Large intestine (tissue), 3 donors: Measurements from ENCODE around the gene GSTM2. TPM values are rescaled to one million over a fixed set of nuclear protein-coding genes. Genes with fewer than 3 reads are reported as not detected.

Experiments
- DNase-seq, 2 donors: peaks; one replicate each; pipeline versions ENCODE4 v3.0.0 to v3.0.0-alpha.2; 2013
- H3K27ac ChIP-seq: one replicate; pipeline ENCODE4 v1.5.1; 2013; ENCODE audit warnings: low read length
- H3K27me3 ChIP-seq: 2 replicates; pipeline ENCODE4 v1.6.1; 2013; ENCODE audit warnings: low read length; ENCODE audit not compliant: control insufficient read depth, insufficient read depth
- H3K36me3 ChIP-seq: 2 replicates; pipeline ENCODE4 v1.6.1; 2013; ENCODE audit warnings: low read length; ENCODE audit not compliant: control insufficient read depth, insufficient read depth
- H3K4me1 ChIP-seq: one replicate; pipeline ENCODE4 v1.6.1; 2013; ENCODE audit warnings: low read length; ENCODE audit not compliant: control insufficient read depth, insufficient read depth
- H3K4me3 ChIP-seq: one replicate; pipeline ENCODE4 v1.5.1; 2013; ENCODE audit warnings: low read length
- H3K9me3 ChIP-seq: one replicate; pipeline ENCODE4 v1.6.1; 2013; ENCODE audit warnings: mild to moderate bottlenecking, low read depth, low read length, moderate library complexity; ENCODE audit not compliant: control insufficient read depth
- WGBS: methylation state at CpG from one replicate; pipeline ENCODE4 v1.1.5; 2013; ENCODE audit warnings: low lambda C conversion rate; ENCODE audit not compliant: insufficient coverage; 5-methylcytosine and 5-hydroxymethylcytosine counted together
- polyA plus RNA-seq: library from polyadenylated mRNA; unstranded; fragments of 120-200 nt; gene quantifications from one replicate; pipeline ENCODE4 v1.2.1, GENCODE V29; 2013

The GSTM2 gene
- polyA plus RNA-seq, 1 donor = 197 TPM

GRCh38 chr1:109630081-109630897, 37.6 kb upstream of the GSTM2 start:
- no peaks in the 10 kb centered on the region for H3K9me3 ChIP-seq
- no peak for DNase-seq
- H3K36me3 ChIP-seq = peaks cover 66% of the 10 kb centered on the region
- H3K4me3 ChIP-seq = no peak overlapping the region
- no peaks in the 10 kb centered on the region for H3K4me1 ChIP-seq
- 100% methylated on average over 1 of the region's 30 CpGs for WGBS
- H3K27ac ChIP-seq = no peak overlapping the region
- no peaks in the 10 kb centered on the region for H3K27me3 ChIP-seq

- no peak overlapping the region for H3K27ac ChIP-seq
- H3K36me3 ChIP-seq = peaks cover 63% of the 10 kb centered on the region
Measured at GRCh38 chr1:109630898-109631512, 36.9 kb upstream of the GSTM2 start.

GRCh38 chr1:109631513-109632505, 36.0 kb upstream of the GSTM2 start:
- no CpG with 5 or more reads among the region's 16 CpGs for WGBS
- H3K9me3 ChIP-seq = no peaks in the 10 kb centered on the region
- H3K4me1 ChIP-seq = peaks cover 5% of the 10 kb centered on the region
- H3K4me3 ChIP-seq = no peak overlapping the region
- no peak overlapping the region for H3K27ac ChIP-seq
- peaks cover 56% of the 10 kb centered on the region for H3K36me3 ChIP-seq
- no peak for DNase-seq
- H3K27me3 ChIP-seq = no peaks in the 10 kb centered on the region

More at GRCh38 chr1:109630898-109631512, 36.9 kb upstream of the GSTM2 start:
- no peak for DNase-seq
- H3K4me1 ChIP-seq = peaks cover 3% of the 10 kb centered on the region
- no peaks in the 10 kb centered on the region for H3K27me3 ChIP-seq
- 100% methylated on average over 1 of the region's 14 CpGs for WGBS
- no peaks in the 10 kb centered on the region for H3K9me3 ChIP-seq
- no peak overlapping the region for H3K4me3 ChIP-seq

GRCh38 chr1:109632671-109633346, 35.0 kb upstream of the GSTM2 start:
- peaks cover 5% of the 10 kb centered on the region for H3K4me1 ChIP-seq
- no peak overlapping the region for H3K27ac ChIP-seq
- no peaks in the 10 kb centered on the region for H3K9me3 ChIP-seq
- no CpG with 5 or more reads among the region's 5 CpGs for WGBS
- H3K27me3 ChIP-seq = no peaks in the 10 kb centered on the region
- peak in 1 of 2 donors; percentile 34 for DNase-seq
- H3K4me3 ChIP-seq = no peak overlapping the region
- peaks cover 46% of the 10 kb centered on the region for H3K36me3 ChIP-seq

- Histone ChIP-seq H3K27me3 (no peaks in the 10 kb centered on the region), H3K36me3 (peaks cover 31% of the 10 kb centered on the region), H3K27ac (no peak overlapping the region), H3K4me1 (peaks cover 5% of the 10 kb centered on the region), H3K9me3 (no peaks in the 10 kb centered on the region), H3K4me3 (no peak overlapping the region)
- WGBS = no CpG with 5 or more reads among the region's 6 CpGs
- no peak for DNase-seq
Measured at GRCh38 chr1:109634292-109634691, 33.6 kb upstream of the GSTM2 start.

- Histone ChIP-seq H3K9me3 (no peaks in the 10 kb centered on the region), H3K4me3 (no peak overlapping the region), H3K4me1 (peaks cover 7% of the 10 kb centered on the region), H3K36me3 (peaks cover 23% of the 10 kb centered on the region), H3K27me3 (no peaks in the 10 kb centered on the region), H3K27ac (no peak overlapping the region)
- 100% methylated on average over 2 of the region's 13 CpGs for WGBS
- DNase-seq = no peak
Measured at GRCh38 chr1:109634771-109635750, 32.8 kb upstream of the GSTM2 start.

GRCh38 chr1:109635862-109636200, 32.0 kb upstream of the GSTM2 start:
- DNase-seq = no peak
- no CpG with 5 or more reads among the region's 2 CpGs for WGBS
- H3K4me1 ChIP-seq = peaks cover 8% of the 10 kb centered on the region
- no peak overlapping the region for H3K4me3 ChIP-seq
- H3K27me3 ChIP-seq = no peaks in the 10 kb centered on the region
- no peaks in the 10 kb centered on the region for H3K9me3 ChIP-seq
- H3K36me3 ChIP-seq = peaks cover 17% of the 10 kb centered on the region
- H3K27ac ChIP-seq = no peak overlapping the region

GRCh38 chr1:109636201-109636952, 31.5 kb upstream of the GSTM2 start:
- Histone ChIP-seq H3K27ac (no peak overlapping the region), H3K36me3 (peaks cover 12% of the 10 kb centered on the region), H3K4me1 (peaks cover 8% of the 10 kb centered on the region), H3K4me3 (no peak overlapping the region), H3K27me3 (no peaks in the 10 kb centered on the region), H3K9me3 (no peaks in the 10 kb centered on the region)
- DNase-seq = peak in 1 of 2 donors; percentile 72
- no CpG with 5 or more reads among the region's 9 CpGs for WGBS

- Histone ChIP-seq H3K36me3 (peaks cover 3% of the 10 kb centered on the region), H3K4me1 (peaks cover 8% of the 10 kb centered on the region), H3K27me3 (no peaks in the 10 kb centered on the region), H3K9me3 (no peaks in the 10 kb centered on the region), H3K4me3 (no peak overlapping the region), H3K27ac (no peak overlapping the region)
- DNase-seq = no peak
- WGBS = no CpG with 5 or more reads among the region's 7 CpGs
Measured at GRCh38 chr1:109637446-109637845, 30.4 kb upstream of the GSTM2 start.
